NCI-H1694 (cell line): ENCODE measurements around the gene TMED7.
"Not testable (repeated sequence)": the region's sequence is repeated elsewhere in the genome, so short reads cannot be mapped to it uniquely, and the experiment has no call there.

Source experiments
- DNase-seq: peaks from one replicate; lab custom pipeline; 2025; lab: John Stamatoyannopoulos, UW

Gene TMED7

DNA sequence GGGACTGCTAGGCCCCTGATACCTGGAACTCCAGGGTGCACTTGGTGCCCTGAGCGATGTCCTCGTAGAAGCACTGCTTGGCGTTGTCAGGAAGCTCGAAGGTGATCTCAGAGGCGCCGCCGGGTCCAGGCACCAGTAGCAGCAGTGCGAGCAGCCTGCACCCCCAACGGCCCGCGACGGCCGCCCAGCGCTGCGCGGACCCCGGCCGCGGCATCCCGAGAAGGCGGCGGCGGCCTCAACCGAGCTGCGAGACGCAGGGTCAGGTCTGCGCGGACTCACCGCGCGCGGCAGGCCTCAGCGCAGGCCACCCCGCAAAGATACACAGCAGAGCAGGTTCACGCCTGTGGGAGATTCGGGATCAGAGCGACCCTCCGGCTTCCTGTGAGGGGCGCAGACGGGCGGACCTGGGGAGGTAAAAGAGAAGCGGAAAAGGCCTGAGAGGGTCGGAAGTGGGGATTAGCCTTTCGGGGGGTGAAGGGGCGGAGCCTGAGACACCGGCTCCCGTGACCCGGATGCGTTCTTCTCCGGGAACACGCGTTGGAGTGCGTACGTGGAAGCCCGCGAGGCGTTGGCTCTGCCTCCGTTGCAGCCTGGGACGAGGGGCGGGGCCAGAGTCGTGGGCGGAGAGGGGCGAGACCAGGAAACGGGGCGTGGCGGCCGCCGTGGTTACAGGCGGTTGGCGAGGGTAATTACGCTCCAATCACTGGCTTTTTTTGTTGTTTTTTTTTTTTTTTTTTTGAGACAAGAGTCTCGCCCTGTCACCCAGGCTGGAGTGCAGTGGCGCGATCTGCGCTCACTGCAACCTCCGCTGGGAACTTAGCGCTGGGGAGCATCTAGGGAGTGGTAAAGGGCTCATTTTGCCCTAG, at the start of gene TMED7:
Gene TMED7 (minus strand): TSS at position 458 of the 866 bp plus-strand sequence. CDS start 244 bp downstream, at position 214.
- DNase-seq, result peak; percentile 87

DNA sequence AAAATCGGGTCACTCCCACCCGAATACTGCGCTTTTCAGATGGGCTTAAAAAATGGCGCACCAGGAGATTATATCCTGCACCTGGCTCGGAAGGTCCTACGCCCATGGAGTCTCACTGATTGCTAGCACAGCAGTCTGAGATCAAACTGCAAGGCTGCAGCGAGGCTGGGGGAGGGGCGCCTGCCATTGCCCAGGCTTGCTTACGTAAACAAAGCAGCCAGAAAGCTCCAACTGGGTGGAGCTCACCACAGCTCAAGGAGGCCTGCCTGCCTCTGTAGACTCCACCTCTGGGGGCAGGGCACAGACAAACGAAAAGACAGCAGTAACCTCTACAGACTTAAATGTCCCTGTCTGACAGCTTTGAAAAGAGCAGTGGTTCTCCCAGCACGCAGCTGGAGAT, 48.9 kb upstream of the TMED7 start:
- not testable (repeated sequence) for DNase-seq

DNA sequence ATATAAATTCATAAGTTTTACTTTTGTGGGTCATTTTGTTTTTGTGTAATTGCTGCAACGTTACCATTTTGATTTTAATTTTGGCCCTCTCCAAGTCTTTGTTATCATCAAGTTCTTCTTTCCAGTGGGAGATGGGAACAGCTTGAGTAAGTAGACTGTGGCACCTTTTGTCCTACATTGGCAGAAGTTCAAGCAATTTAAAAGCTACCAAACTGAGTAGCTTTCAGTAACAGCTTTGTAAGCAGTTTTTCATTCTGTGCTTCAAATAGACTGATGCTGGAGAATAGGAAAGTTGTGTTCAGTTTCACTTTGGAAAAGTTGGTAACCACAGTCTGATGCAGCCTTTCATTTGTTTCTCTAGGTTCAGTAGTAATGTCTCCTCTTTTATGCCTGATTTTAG, 47.8 kb upstream of the TMED7 start:
- no peak for DNase-seq

DNA sequence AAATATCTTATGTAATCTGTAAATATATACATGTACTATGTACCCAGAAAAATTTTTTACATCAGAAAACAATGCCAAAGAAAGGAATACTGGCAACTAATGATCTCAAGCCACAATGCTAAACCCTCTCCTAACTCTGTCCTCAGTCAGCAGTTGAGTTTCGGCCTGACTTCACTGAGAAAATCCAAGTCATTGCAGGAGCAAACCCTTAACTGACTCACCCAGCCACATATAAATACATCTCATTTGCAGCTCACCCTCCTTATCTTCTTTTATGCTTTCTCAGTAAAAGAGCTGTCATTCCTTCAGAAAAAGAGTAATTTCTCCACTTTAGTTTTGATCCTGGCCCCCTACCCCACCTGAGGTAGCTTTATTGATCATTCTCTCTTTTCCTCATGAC, 46.1 kb upstream of the TMED7 start:
- DNase-seq, result no peak

DNA sequence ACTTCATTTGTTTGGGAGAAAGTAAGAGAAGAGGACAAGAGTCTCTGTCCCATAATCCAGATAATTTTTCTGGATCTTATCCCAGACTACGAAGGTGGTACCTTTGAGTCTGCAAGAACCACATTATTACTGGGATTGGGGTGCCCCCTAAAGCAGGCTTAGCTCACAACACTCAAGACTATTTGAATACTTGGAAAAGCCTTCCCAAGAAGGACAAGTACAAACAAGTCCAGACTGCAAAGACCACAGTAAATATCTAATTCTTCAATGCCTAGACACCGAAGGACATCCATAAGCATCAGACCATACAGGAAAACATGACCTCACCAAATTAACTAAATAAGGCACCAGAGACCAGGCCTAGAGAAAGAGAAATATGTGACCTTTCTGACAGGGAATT, 40.2 kb upstream of the TMED7 start:
- DNase-seq, result no peak

DNA sequence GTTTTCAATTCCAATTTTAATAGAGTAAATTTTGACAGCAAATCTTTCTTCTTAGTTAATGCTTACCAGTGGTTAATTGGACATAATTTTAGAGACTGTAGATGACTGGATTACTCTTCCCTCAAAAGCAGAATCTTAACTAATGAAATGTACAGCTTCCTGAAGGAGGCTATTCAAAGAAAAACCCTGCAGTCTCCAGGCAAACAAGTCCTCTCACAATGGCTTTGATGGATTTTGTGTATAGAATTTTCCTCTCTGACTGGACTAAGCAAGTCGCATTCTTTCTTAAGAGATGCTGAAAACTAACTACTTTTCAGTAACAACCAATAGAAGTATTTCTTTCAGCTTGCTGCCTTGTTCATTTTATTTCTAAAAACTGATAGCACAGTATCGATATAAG, 35.7 kb upstream of the TMED7 start:
- DNase-seq, result no peak

DNA sequence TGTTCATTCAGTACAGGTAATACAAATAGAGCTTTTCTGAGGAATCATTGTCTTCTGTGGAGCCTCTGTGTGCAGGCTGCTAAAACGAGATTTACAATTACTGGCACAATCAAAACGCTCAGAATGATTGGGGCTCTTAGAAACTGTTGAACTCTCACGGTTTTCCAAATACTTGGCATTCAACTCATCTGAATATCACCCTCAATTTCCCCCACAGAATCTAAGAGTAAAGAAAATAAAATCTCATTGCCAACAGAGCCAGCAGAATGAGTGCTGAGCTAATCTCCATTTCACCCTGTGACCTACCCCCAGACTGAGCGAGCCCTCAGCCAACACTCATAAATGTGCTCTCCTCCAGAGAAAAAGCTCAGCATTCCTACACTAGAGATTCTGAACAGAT, 35.3 kb upstream of the TMED7 start:
- no peak for DNase-seq

DNA sequence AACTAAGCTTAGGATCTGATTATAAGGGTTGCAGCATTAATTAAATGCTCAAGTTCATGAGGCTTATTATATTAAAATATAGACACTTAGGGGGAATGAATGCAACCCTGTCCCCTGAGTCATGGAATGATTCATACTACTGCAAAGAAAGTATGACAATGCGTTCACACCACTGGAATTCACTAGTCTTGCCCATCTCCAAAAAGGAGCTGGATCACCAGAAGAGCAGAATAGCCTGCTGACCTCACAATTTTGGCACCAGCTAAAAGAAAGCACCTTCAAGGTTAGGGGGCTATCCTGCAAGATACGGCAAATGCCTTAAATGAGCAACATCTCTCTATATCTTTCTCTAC, 32.0 kb upstream of the TMED7 start:
- no peak for DNase-seq

DNA sequence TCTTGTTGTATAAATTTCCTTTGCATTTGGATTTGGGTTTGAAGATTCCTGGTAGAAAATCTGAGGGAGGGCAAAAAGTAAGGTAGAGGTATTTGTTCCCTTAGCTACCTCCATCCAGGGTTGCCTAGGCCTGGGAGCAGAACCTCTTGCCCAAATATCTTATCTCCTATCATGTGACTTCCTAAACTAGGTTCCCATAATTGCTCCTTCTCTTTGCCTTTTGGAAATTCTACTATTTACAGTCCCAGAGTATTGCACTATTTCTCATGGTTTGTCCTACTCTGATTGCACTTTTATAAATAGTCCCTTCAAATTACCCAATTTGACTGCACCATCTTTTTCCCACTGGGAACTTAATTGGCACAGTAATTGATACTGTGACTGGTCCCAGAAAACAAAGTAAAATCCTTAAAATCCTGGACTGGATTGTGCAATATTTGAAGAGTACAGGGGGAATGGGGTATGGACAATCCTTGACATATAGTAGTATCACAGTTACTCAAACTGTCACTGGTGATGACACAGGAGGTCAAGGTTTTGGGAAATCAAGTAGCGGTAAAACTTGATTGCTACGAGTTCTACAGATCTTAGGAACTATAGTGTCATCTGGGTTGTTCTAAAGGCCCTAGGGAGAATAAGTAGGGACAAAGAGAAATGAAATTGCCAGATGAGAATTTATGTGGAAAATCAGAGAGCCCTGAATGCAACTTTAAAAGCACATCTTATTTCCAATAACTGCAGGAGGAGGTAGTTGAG, 31.5 kb upstream of the TMED7 start:
- no peak for DNase-seq

DNA sequence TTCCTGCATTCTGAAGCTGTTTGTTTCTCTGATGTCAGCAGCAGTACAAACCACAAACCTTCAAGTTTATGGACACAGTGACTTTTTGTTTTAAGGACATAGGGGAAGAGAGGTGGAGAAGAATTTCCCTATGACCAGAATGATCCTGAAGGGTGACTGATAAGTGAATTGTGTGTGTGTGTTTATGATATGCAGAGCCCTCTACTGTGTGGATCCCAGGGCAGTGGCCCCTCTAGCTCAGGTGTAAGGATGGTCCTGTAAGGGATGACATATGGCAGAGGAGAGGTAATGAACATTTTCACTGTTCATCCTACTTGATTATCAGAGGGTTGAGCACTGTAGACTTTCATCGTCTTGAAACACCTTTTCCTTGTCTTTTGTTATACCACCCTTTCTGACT, 30.6 kb upstream of the TMED7 start:
- no peak for DNase-seq

DNA sequence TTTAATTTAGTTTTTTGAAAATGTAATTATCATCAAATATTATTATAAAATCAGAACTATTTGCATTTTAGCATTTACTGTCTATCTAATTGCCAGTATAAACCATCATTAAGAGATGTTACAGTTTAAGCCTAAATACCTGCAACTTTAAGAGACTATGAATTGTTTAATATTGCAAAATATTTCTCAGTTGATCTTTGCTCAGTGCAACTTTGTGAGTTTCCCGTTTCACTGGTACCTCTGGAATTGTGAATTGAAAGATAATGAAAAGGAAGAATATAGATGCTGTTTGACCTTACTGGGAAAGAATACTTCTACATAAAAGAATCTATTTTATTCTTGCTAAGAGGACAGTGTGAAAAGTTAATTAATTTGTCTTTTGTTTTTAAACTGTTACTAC, 30.2 kb upstream of the TMED7 start:
- DNase-seq, result no peak

DNA sequence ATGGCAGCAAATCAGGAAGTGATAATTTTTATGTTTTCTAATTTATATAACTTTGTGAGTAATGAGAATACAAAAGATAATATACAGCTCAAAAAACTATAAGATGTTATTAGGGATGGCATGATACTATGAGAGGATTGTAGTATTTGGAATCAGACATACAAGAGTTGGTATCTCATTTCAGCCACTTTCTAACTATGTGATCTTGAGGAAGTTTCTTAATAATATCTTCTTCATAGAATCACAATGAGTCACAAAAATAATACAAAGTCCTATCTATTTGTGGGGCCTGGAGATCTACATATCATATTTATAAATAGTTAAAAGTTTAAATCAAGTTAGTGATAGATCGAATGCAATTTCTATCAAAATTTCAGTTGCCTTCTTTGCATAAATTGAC, 23.7 kb upstream of the TMED7 start:
- no peak for DNase-seq

DNA sequence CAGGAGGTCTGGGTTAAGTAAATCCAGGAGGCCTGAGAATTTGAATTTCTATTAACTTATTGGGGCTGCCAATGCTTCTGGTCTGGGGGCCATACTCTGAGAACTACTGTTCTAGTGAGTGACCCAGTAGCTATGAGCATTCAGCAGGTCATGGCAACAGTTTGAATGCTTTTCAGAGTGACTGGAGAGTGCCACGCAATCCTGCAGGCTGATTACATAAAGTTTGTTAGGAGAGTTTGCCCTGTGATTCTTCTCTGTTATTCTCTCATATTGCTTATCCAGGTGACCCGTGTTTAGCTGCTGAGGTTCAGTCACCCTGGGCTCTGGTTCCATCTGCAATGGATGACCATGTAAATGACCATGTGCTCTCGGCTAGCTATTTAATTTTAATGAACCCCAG, 22.2 kb upstream of the TMED7 start:
- DNase-seq, result no peak

DNA sequence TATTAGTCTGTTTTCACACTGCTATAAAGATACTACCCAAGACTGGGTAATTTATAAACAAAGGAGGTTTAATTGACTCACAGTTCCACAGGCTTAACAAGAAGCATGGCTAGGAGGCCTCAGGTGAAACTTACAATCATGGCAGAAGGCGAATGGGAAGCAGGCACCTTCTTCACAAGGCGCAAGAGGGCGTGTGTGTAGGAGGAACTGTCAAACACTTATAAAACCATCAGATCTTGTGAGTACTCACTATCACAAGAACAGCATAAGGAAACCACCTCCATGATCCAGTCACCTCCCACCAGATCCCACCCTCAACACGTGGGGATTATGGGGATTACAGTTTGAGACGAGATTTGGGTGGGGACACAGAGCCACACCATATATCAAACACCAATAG, 19.6 kb upstream of the TMED7 start:
- DNase-seq, result not testable (repeated sequence)

DNA sequence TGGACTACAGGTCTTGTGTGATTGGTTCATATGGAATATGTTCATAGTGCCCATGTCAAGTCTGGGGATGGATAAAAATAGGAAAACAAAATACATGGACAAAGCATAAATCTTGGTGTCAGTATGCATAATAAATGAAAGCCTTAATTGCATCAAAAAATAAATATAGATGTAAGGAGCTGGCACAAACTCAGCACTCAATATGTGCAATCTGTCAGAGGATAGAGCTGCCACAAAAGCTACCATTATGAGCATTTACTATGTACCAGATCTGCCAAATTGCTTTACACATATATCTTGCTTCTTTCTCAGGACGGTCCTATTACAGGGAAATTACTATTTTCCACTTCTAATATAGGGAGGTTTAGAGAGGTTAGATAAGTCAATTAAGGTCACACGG, 18.2 kb upstream of the TMED7 start:
- peak; percentile 28 for DNase-seq

DNA sequence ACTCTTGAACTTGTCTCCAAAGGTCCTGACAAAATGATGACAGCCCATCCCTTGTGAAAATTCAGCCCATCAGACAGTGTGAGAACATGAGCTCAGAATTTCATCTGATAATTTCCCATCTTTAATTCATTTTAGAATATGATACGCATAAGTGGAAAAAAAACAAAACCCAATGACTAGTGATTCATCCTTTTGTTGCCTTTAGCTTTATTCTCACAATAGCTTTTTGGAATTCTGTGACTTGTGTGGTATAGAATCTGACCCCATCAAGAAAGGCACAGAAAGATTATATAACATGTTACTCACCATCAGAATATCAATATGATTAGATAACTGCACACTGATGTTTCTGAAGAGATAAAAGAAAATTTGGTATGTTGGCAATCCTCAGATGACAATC, 16.1 kb upstream of the TMED7 start:
- DNase-seq, result no peak

DNA sequence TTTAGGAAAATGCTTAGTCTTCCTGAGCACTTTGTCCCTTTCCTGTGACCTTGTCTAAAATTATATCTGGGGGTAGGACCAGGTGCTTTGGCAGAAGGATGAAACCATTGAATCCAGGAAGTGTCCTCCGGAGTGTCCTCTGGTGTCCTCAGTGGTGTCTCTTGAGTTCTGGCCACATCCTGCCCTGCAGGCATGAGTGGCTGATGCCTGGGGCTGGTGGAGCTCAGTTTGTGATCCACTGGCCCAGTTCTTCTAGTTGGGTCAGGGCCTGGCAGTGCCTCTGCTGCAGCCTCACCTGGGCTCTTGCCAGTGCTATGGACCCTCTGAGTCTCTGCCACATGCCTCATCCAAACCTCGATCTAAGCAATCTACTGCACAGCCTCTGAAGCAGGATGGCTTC, 14.4 kb upstream of the TMED7 start:
- DNase-seq, result no peak

DNA sequence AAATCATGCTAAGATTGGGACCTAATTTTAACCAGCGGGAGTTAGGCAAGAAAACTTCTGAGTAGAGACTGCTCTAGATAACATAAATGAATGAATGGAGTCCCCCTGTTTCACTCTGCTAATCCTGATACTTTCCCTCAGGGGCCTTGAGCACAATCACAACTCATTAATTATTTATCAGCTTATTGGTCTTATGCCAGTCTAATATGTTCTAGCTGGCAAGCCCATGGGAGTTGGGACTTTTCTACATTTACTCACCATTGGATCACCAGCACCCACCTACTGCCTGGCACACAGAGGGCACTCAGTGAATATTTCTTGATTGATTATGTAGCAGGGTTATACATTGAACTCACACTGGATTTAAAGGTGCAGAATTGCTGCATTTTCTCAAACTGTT, 13.5 kb upstream of the TMED7 start:
- DNase-seq, result no peak

DNA sequence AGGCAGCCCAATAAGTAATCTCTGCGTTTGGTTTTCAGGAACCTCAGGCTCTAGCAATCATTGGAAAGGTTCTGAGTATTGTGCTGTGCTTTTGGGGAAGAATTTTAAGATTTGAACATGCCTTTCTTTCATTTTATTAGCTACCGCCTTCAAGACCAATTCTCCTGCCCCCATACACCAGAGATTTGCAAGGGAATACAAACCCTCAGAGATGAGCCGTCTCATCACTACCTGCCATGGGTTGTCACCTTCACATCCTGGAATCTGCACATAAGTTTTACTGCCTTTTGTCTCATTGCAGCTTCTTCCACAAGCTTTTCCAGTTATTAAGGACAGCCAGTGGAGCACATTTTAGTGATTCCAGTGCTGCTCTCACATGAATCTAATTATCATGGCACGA, 11.7 kb upstream of the TMED7 start:
- DNase-seq, result no peak

DNA sequence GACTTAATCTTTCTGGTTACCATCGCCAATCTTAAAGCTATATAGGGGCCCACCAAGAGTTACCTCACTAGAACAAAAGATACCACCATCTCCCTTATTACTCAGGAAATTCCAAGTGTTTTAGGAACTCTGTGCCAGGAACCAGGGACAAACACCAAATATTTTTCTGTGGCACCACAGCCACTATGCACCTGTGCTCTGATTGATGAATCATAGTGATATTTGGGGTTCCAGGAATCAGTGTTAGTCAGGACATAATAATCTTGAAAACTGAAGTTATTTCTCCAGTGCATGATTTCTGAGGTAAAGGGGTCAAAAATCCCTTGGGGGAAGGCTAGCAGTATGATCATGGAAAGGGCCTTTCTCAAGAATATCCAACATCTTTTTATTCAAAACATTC, 10.2 kb upstream of the TMED7 start:
- DNase-seq, result no peak

DNA sequence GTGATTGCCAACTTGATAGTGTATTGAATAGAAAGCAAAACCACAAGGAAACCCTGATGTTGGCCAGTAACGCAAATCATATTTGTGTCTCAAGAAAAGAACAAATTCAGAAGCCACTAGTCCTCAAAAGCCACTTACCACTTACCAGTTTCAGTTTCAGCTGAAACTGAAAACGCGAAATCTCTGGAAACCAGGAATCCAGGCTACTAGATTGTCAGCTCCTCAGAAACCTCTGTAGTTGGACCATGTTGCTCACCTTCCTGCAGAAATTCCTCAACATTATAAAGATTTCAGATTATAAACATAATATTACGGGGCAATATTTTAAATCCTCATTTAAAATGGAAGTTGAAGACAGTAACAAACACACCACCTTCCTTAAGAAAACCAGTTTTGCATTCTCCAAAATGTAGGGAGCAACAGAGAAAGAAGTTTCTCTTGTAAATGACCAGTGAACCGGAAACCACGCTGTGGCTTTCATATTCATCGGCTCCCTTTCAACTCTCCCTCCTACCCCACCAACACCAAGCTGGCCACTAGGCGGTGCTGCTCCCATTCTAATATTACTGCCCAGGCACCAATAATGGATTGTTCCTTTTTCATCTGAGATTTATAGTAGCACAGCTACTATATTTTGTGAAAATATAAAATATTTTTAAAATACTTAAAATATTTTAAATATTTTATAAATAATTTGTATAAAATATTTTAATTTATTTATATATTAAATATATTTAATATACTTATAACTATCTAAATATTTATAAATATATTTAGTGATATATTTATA, 8.7 kb upstream of the TMED7 start:
- DNase-seq, result peak; percentile 84

DNA sequence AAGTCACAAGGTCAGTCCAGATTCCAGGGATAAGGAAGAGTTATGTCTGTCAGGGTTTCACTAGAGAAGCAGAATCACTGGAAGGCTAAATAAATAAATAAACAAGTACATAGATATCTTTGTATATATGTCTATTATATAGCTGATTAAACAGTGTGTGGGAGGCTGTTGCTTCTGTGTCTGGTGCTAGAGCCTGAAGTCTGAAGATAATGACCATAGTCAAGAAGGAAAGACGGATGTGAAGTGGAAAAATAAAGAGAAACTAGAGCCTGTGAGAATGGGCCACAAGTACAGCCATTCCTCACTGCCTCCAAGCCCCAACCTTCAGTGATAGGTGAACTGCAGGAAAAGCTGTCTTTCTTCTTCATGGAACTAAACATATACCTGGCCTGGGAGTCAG, 4.1 kb upstream of the TMED7 start:
- DNase-seq, result no peak
